Esophagus muscularis mucosa (tissue), 4 donors: Measurements from ENCODE around the gene MAFG. TPM values are rescaled to one million over a fixed set of nuclear protein-coding genes. Genes with fewer than 3 reads are reported as not detected.

Source experiments
- DNase-seq: peaks from one replicate; pipeline ENCODE4 v3.0.0-alpha.2; 2017; ENCODE audit errors: extremely low spot score
- H3K27ac ChIP-seq, 4 donors: fragments of 200-600 bp; sonication (generic); replicated peaks in 1 of 4; 1 replicate in 3 of 4; 2 replicates in 1 of 4; pipeline ENCODE4 v1.5.1; 2016 to 2019; ENCODE audit warnings: mild to moderate bottlenecking in 1 of 4
- H3K27me3 ChIP-seq, 4 donors: fragments of 200-600 bp; sonication (generic); one replicate each; pipeline versions ENCODE4 v1.5.1 to v1.6.0; 2016 to 2019
- H3K36me3 ChIP-seq, 4 donors: fragments of 200-600 bp; sonication (generic); one replicate each; pipeline ENCODE4 v1.5.1; 2016 to 2019
- H3K4me1 ChIP-seq, 4 donors: fragments of 200-600 bp; sonication (generic); one replicate each; pipeline ENCODE4 v1.5.1; 2016 to 2019
- H3K4me3 ChIP-seq, 4 donors: fragments of 200-600 bp; sonication (generic); 1 replicate in 2 of 4; 2 replicates in 2 of 4; pipeline ENCODE4 v1.5.1; 2016 to 2019; ENCODE audit warnings: mild to moderate bottlenecking in 4 of 4, moderate library complexity in 1 of 4
- H3K9me3 ChIP-seq, 4 donors: fragments of 200-600 bp; sonication (generic); 1 replicate in 3 of 4; 2 replicates in 1 of 4; pipeline ENCODE4 v1.5.1; 2016 to 2019
- EP300 ChIP-seq: sonication (generic); formaldehyde crosslinking; IDR thresholded peaks from one replicate; pipeline ENCODE4 v1.6.1; 2017; ENCODE audit warnings: antibody characterized with exemption
- POLR2A ChIP-seq: fragments of 450-650 bp; IDR thresholded peaks from one replicate; pipeline ENCODE4 v1.6.1; 2017; ENCODE audit warnings: antibody characterized with exemption, moderate library complexity, mild to moderate bottlenecking, low read depth
- POLR2AphosphoS5 ChIP-seq, 2 donors: sonication (generic); formaldehyde crosslinking; IDR thresholded peaks; one replicate each; pipeline ENCODE4 v1.6.1; 2017; ENCODE audit warnings: antibody characterized with exemption in 2 of 2
- WGBS: methylation state at CpG from one replicate; pipeline ENCODE4 v1.1.5; 2018; 5-methylcytosine and 5-hydroxymethylcytosine counted together
- intact Hi-C: fragments of 100-400 bp; cut with DNase I; formaldehyde crosslinking; loops from one replicate; pipeline ENCODE4 v1.15.1; 2023
- total RNA-seq, 4 donors: library from RNA; depleted of rRNA; stranded (reverse); fragments of >200 nt; gene quantifications; one replicate each; pipeline versions ENCODE4 v1.1.0 to v1.2.1, GENCODE V29; 2016
- TF ChIP-seq, protein P1 (sequence below), 3 experiments: fragments of 200-600 bp in 2 of 3; fragments of 450-650 bp in 1 of 3; sonication (generic) in 2 of 3; IDR thresholded peaks; one replicate each; pipeline ENCODE4 v1.5.1; 2017 to 2019; ENCODE audit warnings: antibody characterized with exemption in 3 of 3, mild to moderate bottlenecking in 2 of 3, moderate library complexity in 1 of 3

The MAFG gene
- total RNA-seq, 4 donors from 2014 or later: 23.7 to 41.7 (median 33.6) TPM

DNA sequence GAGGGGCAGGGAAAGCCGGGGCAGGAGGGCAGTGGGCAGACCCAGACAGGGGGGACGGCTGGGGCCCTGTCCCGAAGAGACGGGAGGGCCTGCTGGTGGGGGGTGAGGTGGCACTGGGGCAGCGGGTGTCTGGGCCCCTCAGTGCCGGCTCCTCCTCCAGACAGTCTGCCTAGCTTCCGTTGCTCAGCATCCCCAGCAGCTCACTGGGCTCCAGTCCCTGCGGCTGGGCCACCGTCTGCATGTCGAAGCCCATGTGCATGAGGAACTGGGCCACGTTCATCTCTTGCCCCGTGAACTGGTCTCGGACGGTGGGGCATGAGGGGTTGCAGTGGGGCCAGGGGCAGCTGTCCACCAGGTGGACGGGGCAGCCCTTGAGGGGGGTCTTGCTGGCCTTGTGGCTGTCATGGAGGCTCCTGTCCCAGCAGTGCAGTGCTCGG lies 25.3 kb upstream of the MAFG start:
- DNase-seq: no peak
- TF ChIP-seq, protein P1, sequence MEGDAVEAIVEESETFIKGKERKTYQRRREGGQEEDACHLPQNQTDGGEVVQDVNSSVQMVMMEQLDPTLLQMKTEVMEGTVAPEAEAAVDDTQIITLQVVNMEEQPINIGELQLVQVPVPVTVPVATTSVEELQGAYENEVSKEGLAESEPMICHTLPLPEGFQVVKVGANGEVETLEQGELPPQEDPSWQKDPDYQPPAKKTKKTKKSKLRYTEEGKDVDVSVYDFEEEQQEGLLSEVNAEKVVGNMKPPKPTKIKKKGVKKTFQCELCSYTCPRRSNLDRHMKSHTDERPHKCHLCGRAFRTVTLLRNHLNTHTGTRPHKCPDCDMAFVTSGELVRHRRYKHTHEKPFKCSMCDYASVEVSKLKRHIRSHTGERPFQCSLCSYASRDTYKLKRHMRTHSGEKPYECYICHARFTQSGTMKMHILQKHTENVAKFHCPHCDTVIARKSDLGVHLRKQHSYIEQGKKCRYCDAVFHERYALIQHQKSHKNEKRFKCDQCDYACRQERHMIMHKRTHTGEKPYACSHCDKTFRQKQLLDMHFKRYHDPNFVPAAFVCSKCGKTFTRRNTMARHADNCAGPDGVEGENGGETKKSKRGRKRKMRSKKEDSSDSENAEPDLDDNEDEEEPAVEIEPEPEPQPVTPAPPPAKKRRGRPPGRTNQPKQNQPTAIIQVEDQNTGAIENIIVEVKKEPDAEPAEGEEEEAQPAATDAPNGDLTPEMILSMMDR (IDR thresholded peaks at IDR 0.05): no peak
- TF ChIP-seq POLR2AphosphoS5 (IDR thresholded peaks at IDR 0.05) (no peak), EP300 (no peak), POLR2A (no peak)
- Histone ChIP-seq H3K4me1 (no peaks in the 10 kb centered on the region), H3K27me3 (peaks cover 0 to 56% (median 6%) of the 10 kb centered on the region in 4 donors), H3K9me3 (no peaks in the 10 kb centered on the region), H3K4me3 (no peak overlapping the region), H3K36me3 (no peaks in the 10 kb centered on the region), H3K27ac (no peak overlapping the region)
- 72% methylated on average over 12 of the region's 16 CpGs for WGBS
- intact Hi-C loops: loop anchor here (10.0 kb wide), 1 partner anchor 202 kb away; no protein-coding TSS in a partner anchor

DNA sequence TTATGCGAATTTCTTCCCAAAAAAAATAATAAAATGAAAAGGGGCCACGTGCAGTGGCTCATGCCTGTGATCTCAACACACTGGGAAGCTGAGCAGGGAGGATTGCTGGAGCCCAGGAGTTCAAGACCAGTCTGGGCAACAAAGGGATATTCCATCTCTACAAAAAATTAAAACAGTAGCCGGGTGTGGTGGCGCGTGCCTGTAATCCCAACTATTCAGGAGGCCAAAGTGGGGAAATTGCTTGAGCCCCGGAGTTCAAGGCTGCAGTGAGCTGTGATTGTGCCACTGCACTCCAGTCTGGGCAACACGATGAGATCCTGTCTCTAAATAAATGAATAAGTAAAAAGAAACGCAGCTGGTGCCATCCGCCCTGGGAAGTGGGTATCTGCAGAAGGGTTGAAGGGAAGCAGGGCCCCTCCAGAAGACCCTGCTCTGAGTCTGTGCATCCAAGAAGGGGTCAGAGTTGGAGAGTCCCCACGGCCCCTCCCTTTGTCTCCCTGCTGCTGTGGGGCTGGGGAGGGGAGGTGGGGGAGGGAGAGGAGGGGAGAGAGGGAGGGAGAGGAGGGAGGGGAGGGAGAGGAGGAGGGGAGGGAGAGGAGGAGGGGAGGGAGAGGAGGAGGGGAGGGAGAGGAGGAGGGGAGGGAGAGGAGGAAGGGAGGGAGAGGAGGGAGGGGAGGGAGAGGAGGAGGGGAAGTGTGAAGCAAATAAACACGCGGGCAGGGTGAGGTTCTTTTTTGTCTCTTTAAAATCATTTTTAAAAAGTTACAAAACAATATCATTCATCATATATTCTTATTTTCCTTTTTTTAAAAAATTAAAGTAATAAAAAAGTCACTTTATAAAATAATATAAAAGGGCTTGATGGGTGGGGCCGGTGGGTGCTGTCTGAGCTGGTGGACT lies 24.5 kb upstream of the MAFG start:
- H3K4me1 ChIP-seq: no peaks in the 10 kb centered on the region
- TF ChIP-seq POLR2A: no peak
- TF ChIP-seq POLR2AphosphoS5 (IDR thresholded peaks at IDR 0.05): no peak
- TF ChIP-seq, protein P1 (IDR thresholded peaks at IDR 0.05): no peak
- no peak for TF ChIP-seq EP300
- H3K4me3 ChIP-seq: no peak overlapping the region
- DNase-seq: no peak
- no peaks in the 10 kb centered on the region for H3K36me3 ChIP-seq
- H3K9me3 ChIP-seq: no peaks in the 10 kb centered on the region
- intact Hi-C loops: loop anchor here (10.0 kb wide), 1 partner anchor 203 kb away; no protein-coding TSS in a partner anchor
- H3K27me3 ChIP-seq: peaks cover 0 to 48% (median 5%) of the 10 kb centered on the region in 4 donors
- H3K27ac ChIP-seq: no peak overlapping the region
- 55% methylated on average over 12 of the region's 13 CpGs for WGBS

DNA sequence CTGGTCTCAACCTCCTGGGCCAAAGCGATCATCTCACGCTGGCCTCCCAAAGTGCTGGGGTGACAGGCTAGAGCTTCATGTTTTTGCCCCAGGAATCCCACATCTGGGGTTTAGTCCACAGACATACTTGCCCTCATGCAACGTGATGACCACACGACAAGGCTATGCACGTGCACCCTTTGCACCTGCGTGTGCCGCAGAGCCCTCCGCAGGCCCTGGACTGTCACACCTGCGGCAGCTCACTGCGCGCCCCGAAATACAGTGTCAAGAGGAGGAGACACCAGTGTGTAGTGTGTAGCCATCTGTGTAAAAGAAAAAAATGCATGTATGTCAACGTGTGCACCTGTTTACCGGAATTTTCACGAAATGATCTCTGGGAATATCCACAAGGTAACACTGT lies 23.0 kb upstream of the MAFG start:
- Histone ChIP-seq H3K4me3 (no peak overlapping the region), H3K27ac (no peak overlapping the region), H3K9me3 (no peaks in the 10 kb centered on the region), H3K36me3 (no peaks in the 10 kb centered on the region), H3K27me3 (peaks cover 0 to 35% (median 3%) of the 10 kb centered on the region in 4 donors), H3K4me1 (no peaks in the 10 kb centered on the region)
- intact Hi-C loops: loop anchor here (10.0 kb wide), 1 partner anchor 204 kb away; no protein-coding TSS in a partner anchor
- TF ChIP-seq EP300 (no peak), POLR2A (no peak)
- TF ChIP-seq, protein P1 (IDR thresholded peaks at IDR 0.05): no peak
- DNase-seq: no peak
- WGBS: 90% methylated on average over 15 of the region's 15 CpGs

DNA sequence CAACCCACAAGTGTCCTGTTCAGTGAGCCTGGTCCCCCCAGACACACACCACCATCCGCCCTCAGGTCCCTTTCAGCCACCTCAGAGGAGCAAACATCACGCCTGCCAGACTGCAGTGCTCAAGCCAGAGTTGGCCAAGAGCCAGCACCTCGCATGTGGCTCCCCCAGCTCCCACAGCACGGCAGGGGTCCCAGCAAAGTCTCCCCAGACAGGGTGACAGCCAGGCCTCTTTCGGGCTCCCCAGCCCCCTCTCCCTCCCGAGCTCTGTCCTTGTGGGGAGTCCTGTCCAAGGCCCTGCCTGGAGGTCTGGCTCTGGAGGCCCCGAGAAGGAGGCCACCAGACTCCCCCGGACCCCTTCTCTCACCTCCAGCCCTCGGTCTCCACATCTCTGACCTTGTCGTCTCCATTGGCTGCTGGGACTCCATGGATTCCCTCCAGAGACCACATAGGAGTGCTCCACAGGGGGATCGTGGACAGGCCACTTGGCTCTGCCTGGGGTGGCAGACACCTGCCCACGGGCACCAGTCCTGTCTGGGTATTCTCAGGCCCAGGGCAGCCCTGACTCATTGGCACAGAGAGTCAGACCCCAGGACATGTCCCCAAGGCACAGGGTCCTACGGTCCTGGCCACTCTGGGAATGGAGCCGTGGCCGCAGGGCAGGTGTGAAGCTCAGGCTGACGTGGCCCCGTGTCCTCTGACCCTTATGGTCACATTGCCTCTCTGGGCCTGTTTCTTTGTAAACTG lies 21.3 kb upstream of the MAFG start:
- Histone ChIP-seq H3K27me3 (peaks cover 0 to 29% (median under 1%) of the 10 kb centered on the region in 4 donors), H3K36me3 (no peaks in the 10 kb centered on the region), H3K27ac (no peak overlapping the region), H3K4me3 (no peak overlapping the region), H3K4me1 (no peaks in the 10 kb centered on the region), H3K9me3 (no peaks in the 10 kb centered on the region)
- TF ChIP-seq, protein P1 (IDR thresholded peaks at IDR 0.05): no peak
- TF ChIP-seq POLR2AphosphoS5 (IDR thresholded peaks at IDR 0.05) (no peak), EP300 (no peak), POLR2A (no peak)
- no peak for DNase-seq
- 84% methylated on average over 11 of the region's 17 CpGs for WGBS
- intact Hi-C loops: no loop called here
